HG03060 (cell line): Measurements from ENCODE around the gene HLA-DQB1.
"Not testable (repeated sequence)": the region's sequence is repeated elsewhere in the genome, so short reads cannot be mapped to it uniquely, and the experiment has no call there.

Source experiments
- ATAC-seq: cut with Tn5 transposase; IDR thresholded peaks from one replicate; pipeline ENCODE4 v1.9.1; 2021; ENCODE audit warnings: low read depth, moderate number of reproducible peaks; ENCODE audit not compliant: unreplicated experiment

HLA-DQB1 gene

GRCh38 chr6:32664354-32664753 is 2.1 kb downstream of the HLA-DQB1 start:
- ATAC-seq = no peak

- ATAC-seq = no peak
These were observed 3.6 kb downstream of the HLA-DQB1 start for GRCh38 chr6:32662836-32663235.

GRCh38 chr6:32662099-32662498 is 4.4 kb downstream of the HLA-DQB1 start:
- no peak for ATAC-seq

- ATAC-seq = peak; percentile 38
These were observed 6.4 kb downstream of the HLA-DQB1 start for GRCh38 chr6:32659856-32660595.

- no peak for ATAC-seq
These were observed 8.1 kb downstream of the HLA-DQB1 start for GRCh38 chr6:32658268-32658897.

- not testable (repeated sequence) for ATAC-seq
These were observed 8.6 kb downstream of the HLA-DQB1 start for GRCh38 chr6:32657819-32658218.

- not testable (repeated sequence) for ATAC-seq
These were observed 9.1 kb downstream of the HLA-DQB1 start for GRCh38 chr6:32657329-32657728.

- no peak for ATAC-seq
These were observed 11.2 kb downstream of the HLA-DQB1 start for GRCh38 chr6:32655203-32655710.

- ATAC-seq = no peak
These were observed 21.3 kb downstream of the HLA-DQB1 start for GRCh38 chr6:32645047-32645703.

GRCh38 chr6:32643904-32644303 is 22.6 kb downstream of the HLA-DQB1 start:
- no peak for ATAC-seq

- no peak for ATAC-seq
These were observed 23.7 kb downstream of the HLA-DQB1 start for GRCh38 chr6:32642720-32643106.

GRCh38 chr6:32641785-32642719 is 24.4 kb downstream of the HLA-DQB1 start:
- not testable (repeated sequence) for ATAC-seq

- ATAC-seq = no peak
These were observed 25.3 kb downstream of the HLA-DQB1 start for GRCh38 chr6:32641122-32641521.

GRCh38 chr6:32639440-32640394 is 26.7 kb downstream of the HLA-DQB1 start:
- no peak for ATAC-seq

GRCh38 chr6:32638532-32639219 is 27.8 kb downstream of the HLA-DQB1 start:
- no peak for ATAC-seq

- no peak for ATAC-seq
These were observed 28.6 kb downstream of the HLA-DQB1 start for GRCh38 chr6:32637883-32638282.

GRCh38 chr6:32637219-32637880 is 29.1 kb downstream of the HLA-DQB1 start, which contains the start of gene HLA-DQA1:
Gene HLA-DQA1, plus strand, starts transcription at chr6:32637406. Its CDS starts 53 bp downstream, at chr6:32637459.
- ATAC-seq = peak; percentile 70

GRCh38 chr6:32635526-32636123 is 30.8 kb downstream of the HLA-DQB1 start:
- ATAC-seq = no peak
